ENCODE data around the gene TOM1. TPM values are rescaled to one million over a fixed set of nuclear protein-coding genes. Genes with fewer than 3 reads are reported as not detected.

TOM1 gene
- total RNA-seq, result 75.4 and 84.5 TPM in 2 replicates

GRCh38 chr22:35299673-35300499 lies at the start of gene TOM1:
TOM1 (plus strand) TSS chr22:35299894; CDS start chr22:35299929, 35 bp downstream.

GRCh38 chr22:35257321-35258190 lies 42.1 kb upstream of the TOM1 start, which contains the start of gene HMGXB4:
HMGXB4 (plus strand) TSS chr22:35257493; CDS start chr22:35262391, 4,898 bp downstream.

GRCh38 chr22:35380537-35381423 lies 81.1 kb downstream of the TOM1 start, which contains the start of gene HMOX1:
HMOX1 (plus strand) TSS chr22:35381096; CDS start chr22:35381174, 78 bp downstream.

Small RNAs within 50 kb of the gene (small RNA-seq; reads per million reads assigned to genes)
- gene MIR3909, result 2.1 reads per million, percentile 80 among the genes with 10 or more reads in this experiment
- not detected for gene MIR6069

Other genes with a start within 250 kb of the TOM1 start
- gene ISX, start 233.7 kb upstream of the TOM1 start, total RNA-seq, result not detected in 2 replicates
- gene HMGXB4, start 42.4 kb upstream of the TOM1 start, total RNA-seq, result 15.0 and 16.5 TPM in 2 replicates
- 7.9 and 8.4 TPM in 2 replicates for gene HMOX1, start 81.2 kb downstream of the TOM1 start, total RNA-seq
- 21.2 and 33.8 TPM in 2 replicates for gene MCM5, start 100.2 kb downstream of the TOM1 start, total RNA-seq
- gene RASD2, start 240.9 kb downstream of the TOM1 start, total RNA-seq, result not detected in 2 replicates

All from placental epithelial cell (primary cell).